ENCODE data around the gene NDUFV1.
"Not testable (repeated sequence)": the region's sequence is repeated elsewhere in the genome, so short reads cannot be mapped to it uniquely, and the experiment has no call there.

Gene NDUFV1

GRCh38 chr11:67586568-67587250, 20.0 kb upstream of the NDUFV1 start:
- DNase-seq (ENCODE audit: low spot score): no peak

- DNase-seq (ENCODE audit: low spot score): no peak
Measured at GRCh38 chr11:67588136-67588503, 18.6 kb upstream of the NDUFV1 start.

DNA sequence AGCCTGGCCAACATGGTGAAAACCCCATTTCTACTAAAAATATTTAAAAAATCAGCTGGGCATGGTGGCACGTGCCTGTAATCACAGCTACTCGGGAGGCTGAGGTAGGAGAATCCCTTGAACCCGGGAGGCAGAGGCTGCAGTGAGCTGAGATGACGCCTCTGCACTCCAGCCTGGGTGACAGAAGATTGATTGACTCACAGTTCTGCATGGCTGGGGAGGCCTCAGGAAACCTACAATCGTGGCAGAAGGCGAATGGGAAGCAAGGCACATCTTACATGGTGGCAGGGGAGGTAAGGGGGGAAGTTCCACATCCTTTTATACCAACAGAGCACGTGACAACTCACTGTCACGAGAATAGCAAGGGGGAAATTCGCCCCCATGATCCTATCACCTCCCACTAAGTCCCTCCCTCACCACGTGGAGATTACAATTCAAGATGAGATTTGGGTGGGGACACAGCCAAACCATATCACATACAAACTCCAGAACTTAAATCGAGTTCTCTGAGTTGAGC, 17.8 kb upstream of the NDUFV1 start:
- not testable (repeated sequence) for DNase-seq (ENCODE audit: low spot score)

GRCh38 chr11:67592880-67593564, 13.7 kb upstream of the NDUFV1 start:
- no peak for DNase-seq (ENCODE audit: low spot score)

DNA sequence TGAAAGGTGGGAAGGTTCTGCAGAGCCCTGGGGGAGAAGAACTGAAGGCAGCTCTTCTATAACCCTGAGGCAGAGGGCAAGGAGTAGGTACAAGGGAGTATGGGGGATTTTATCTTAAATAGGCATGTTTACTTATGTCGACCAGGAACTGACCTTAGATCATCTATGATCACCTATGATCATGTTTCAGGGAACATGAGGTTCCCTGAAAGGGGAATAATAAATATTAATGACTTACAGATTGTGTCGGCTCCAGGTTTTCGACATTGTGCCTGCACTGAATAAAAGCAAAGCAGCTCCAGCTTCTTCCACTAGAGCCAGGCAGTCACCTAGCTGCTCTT, 13.2 kb upstream of the NDUFV1 start:
- DNase-seq (ENCODE audit: low spot score): no peak

DNA sequence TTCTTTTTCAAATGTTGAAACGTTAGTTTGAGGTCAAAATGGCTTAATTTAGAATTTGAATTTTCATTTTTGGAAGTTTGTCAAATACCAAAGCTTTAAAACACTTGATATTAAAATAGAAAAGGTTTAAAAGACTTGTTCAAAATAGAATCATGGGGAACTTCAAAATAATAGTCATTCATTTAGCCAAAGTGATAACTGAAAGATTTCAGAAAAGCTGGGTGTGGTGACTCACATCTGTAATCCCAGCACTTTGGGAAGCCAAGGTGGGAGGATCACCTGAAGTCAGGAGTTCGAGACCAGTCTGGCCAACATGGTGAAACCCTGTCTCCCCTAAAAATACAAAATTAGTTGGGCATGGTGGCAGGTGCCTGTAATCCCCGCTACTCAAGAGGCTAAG, 12.3 kb upstream of the NDUFV1 start:
- no peak for DNase-seq (ENCODE audit: low spot score)

DNA sequence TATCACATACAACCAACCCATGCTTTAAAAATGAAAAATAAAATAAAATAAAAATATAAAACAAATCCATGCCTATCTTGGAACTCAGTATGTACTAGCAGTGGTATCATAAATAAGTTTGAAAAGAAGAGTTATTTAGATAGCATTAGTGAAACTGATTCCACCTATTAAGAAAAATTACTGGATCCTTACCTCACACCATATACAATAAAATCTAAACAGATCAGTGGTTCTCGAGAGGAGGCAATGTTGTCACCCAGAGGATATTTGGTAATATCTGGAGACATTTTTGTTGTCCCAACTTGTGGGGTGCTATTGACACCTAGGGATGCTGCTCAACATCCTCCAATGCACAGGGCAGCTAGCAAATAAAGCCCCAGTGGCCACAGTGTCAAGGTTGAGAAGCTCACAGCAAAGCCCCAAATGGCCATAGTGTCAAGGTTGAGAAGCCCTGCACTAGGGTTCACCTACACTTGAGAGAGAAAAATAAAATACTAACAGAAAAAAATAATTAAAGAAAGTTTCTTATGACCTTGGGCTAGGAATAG, 9.9 kb upstream of the NDUFV1 start:
- DNase-seq (ENCODE audit: low spot score): no peak

DNA sequence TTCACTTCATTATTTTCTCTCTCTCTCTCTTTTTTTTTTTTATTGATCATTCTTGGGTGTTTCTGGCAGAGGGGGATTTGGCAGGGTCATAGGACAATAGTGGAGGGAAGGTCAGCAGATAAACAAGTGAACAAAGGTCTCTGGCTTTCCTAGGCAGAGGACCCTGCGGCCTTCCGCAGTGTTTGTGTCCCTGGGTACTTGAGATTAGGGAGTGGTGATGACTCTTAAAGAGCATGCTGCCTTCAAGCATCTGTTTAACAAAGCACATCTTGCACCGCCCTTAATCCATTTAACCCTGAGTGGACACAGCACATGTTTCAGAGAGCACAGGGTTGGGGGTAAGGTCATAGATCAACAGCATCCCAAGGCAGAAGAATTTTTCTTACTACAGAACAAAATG, 9.3 kb upstream of the NDUFV1 start:
- DNase-seq (ENCODE audit: low spot score): not testable (repeated sequence)

- DNase-seq (ENCODE audit: low spot score): not testable (repeated sequence)
Measured at GRCh38 chr11:67597963-67598362, 8.8 kb upstream of the NDUFV1 start.

- DNase-seq (ENCODE audit: low spot score): no peak
Measured at GRCh38 chr11:67599149-67599548, 7.6 kb upstream of the NDUFV1 start.

DNA sequence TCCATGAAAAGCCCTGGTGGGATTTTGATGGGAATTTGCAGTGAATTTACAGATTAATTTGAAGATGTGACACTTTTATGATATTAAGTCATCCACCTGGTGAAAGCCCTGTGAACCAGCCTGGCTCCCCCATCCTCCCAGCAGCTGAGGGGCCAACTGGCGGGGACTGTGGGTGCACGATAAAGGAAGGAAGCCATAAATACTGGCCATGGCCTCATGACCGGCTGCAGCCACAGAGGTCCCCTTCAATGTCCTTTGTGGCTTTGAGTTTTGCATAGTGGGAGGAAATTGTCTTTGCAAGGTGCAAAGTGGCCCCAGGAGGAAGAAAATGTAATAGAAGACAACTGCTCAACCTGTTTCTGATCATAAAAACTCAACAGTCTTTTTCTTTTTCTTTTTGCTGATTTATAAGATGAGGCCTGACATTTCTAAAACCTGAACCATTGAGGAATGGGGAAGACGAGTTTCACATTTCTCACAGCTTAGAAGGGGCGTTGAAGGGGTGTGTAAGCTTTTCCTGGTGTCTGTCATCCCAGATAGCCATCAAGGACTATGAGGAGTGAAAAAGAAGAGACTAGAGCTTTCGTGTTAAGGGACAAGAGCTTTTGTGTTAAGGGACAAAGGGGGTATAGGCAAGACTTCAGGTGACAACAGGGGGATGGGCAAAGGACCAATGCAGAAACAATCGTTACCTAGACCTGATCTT, 6.3 kb upstream of the NDUFV1 start:
- DNase-seq (ENCODE audit: low spot score): no peak

GRCh38 chr11:67601098-67601497, 5.6 kb upstream of the NDUFV1 start:
- no peak for DNase-seq (ENCODE audit: low spot score)

DNA sequence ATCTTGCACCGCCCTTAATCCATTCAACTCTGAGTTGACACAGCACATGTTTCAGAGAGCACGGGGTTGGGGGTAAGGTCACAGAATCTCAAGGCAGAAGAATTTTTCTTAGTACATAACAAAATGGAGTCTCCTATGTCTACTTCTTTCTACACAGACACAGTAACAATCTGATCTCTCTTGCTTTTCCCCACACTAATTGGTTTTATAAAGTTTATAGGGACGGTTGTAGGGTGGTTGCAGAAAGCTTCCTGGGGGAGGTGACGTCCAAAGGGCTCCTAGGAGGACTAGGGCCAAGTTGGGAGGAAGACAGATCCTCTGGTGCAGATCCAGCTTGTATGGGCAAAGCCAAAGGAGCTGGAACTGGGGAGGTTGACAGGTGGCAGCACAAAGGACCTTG, 2.6 kb upstream of the NDUFV1 start:
- not testable (repeated sequence) for DNase-seq (ENCODE audit: low spot score)

DNA sequence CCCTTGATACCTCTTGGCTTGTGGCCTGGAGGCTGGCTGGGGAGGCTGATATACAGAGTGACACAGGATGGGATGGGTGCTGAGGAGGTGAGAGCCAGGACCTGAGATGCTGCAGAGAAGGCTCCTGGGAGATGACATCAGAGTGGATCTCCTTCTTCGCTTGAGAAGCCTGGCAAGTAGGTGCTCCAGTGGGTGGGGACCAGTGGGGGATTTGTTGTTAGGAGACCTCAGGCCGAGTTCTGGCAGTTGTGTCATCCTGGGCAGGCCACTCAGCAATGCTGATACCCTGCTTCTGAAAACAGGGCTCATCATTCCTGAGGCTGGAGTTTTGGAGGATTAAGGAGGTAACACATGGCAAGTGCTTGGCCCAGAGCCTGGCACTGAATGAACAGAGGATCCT, 1.9 kb upstream of the NDUFV1 start:
- DNase-seq (ENCODE audit: low spot score): no peak

- DNase-seq (ENCODE audit: low spot score): no peak
Measured at GRCh38 chr11:67605231-67606011, 1.3 kb upstream of the NDUFV1 start.

DNA sequence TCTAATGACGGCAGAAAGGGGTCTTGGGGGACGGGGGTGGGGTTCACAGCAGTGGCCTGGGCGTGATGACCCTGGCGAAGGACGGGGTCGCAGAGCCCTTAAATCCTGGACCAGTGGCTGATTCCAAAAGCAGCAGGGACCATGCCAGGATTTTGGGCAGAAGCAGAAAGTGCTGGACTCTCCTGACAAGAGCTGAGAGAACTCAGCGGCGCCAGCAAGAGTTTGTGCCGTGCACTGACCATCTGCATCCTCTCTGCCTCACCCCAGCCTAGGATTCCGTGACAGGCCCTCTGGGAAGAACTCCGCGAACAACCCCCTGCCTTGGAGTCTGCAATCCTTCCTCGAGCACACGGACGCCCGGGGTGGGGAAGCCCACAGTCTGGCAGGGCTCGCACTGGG, 644 bp upstream of the NDUFV1 start:
- peak; percentile 57 for DNase-seq (ENCODE audit: low spot score)

GRCh38 chr11:67607507-67607906, 771 bp downstream of the NDUFV1 start:
- no peak for DNase-seq (ENCODE audit: low spot score)

- DNase-seq (ENCODE audit: low spot score): no peak
Measured at GRCh38 chr11:67608486-67608885, 1.8 kb downstream of the NDUFV1 start.

DNA sequence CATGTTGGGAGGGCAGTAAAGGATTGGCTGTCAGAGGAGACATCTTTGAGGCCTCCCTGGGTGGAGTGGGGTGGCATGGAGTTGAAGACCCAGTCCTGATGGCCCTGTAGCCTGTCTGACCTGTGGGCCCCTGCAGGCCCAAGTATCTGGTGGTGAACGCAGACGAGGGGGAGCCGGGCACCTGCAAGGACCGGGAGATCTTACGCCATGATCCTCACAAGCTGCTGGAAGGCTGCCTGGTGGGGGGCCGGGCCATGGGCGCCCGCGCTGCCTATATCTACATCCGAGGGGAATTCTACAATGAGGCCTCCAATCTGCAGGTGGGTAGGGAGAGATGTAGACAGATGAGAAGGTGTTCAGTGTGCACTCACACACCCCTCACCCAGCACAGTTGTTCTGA, 2.6 kb downstream of the NDUFV1 start:
- DNase-seq (ENCODE audit: low spot score): no peak

DNA sequence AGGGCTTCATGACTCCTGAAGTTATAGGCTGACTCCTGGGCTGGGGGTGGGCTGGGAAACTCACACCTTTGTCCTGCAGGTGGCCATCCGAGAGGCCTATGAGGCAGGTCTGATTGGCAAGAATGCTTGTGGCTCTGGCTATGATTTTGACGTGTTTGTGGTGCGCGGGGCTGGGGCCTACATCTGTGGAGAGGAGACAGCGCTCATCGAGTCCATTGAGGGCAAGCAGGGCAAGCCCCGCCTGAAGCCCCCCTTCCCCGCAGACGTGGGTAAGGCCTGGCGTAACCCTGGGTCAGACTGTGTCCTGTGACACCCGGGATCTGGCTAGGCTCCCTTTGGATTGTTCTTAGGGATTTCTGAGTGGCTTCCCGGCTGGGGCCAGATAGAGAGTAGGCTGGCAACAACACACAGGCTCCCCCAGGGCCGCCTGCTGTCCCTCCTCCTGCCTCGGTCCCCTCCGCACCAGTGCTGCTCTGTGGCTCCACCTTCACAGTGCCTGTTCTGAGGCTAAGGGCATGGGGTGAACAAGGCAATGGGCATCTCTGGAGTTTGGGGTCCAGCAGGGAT, 3.6 kb downstream of the NDUFV1 start:
- no peak for DNase-seq (ENCODE audit: low spot score)

DNA sequence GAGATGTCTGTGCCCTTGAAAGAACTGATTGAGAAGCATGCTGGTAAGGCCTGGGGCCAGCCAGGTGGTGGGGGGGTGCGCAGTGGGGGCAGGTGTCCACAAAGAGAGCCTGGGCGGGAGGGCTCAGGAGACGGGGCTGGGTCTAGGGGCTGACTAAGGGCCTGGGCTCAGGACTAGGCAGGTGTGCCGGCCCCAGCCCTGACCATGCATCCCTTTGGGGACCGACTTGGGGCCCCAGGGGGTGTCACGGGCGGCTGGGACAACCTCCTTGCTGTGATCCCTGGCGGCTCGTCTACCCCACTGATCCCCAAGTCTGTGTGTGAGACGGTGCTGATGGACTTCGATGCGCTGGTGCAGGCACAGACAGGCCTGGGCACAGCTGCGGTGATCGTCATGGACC, 4.4 kb downstream of the NDUFV1 start:
- DNase-seq (ENCODE audit: low spot score): no peak

Data from AG20443 (cell line).